ENCODE measurements around the gene OPHN1.

Gene OPHN1

GRCh38 chrX:68440940-68441339 lies 7.6 kb upstream of the OPHN1 start:
- no peak for TF ChIP-seq CTCF (IDR thresholded peaks at IDR 0.05; ENCODE audit: low read depth, low read length)
- peak; percentile 60 to 89 for DNase-seq (ENCODE audit: low read depth in 2 of 2)
- H3K4me3 ChIP-seq (replicated peaks in 1 of 2; ENCODE audit: low read depth in 2 of 2, low read length in 2 of 2), result no peak overlapping the region

- TF ChIP-seq CTCF (IDR thresholded peaks at IDR 0.05; ENCODE audit: low read depth, low read length), result no peak
- DNase-seq (ENCODE audit: low read depth in 2 of 2), result no peak
- no peak overlapping the region for H3K4me3 ChIP-seq (replicated peaks in 1 of 2; ENCODE audit: low read depth in 2 of 2, low read length in 2 of 2)
Measured at GRCh38 chrX:68440442-68440841, 7.1 kb upstream of the OPHN1 start.

GRCh38 chrX:68439341-68439740 lies 6.0 kb upstream of the OPHN1 start:
- H3K4me3 ChIP-seq (replicated peaks in 1 of 2; ENCODE audit: low read depth in 2 of 2, low read length in 2 of 2), result no peak overlapping the region
- no peak for DNase-seq (ENCODE audit: low read depth in 2 of 2)
- no peak for TF ChIP-seq CTCF (IDR thresholded peaks at IDR 0.05; ENCODE audit: low read depth, low read length)

GRCh38 chrX:68438575-68438974 lies 5.3 kb upstream of the OPHN1 start:
- DNase-seq (ENCODE audit: low read depth in 2 of 2), result peak in 1 of 2 donors; percentile 3
- no peak for TF ChIP-seq CTCF (IDR thresholded peaks at IDR 0.05; ENCODE audit: low read depth, low read length)

GRCh38 chrX:68433981-68434299 lies 645 bp upstream of the OPHN1 start:
- peak overlapping the region; percentile 64 to 65 for H3K4me3 ChIP-seq (replicated peaks in 1 of 2; ENCODE audit: low read depth in 2 of 2, low read length in 2 of 2)
- no peak for DNase-seq (ENCODE audit: low read depth in 2 of 2)
- no peak for TF ChIP-seq CTCF (IDR thresholded peaks at IDR 0.05; ENCODE audit: low read depth, low read length)

More at GRCh38 chrX:68438575-68438974, 5.3 kb upstream of the OPHN1 start:
- H3K4me3 ChIP-seq (replicated peaks in 1 of 2; ENCODE audit: low read depth in 2 of 2, low read length in 2 of 2), result no peak overlapping the region

- H3K4me3 ChIP-seq (replicated peaks in 1 of 2; ENCODE audit: low read depth in 2 of 2, low read length in 2 of 2), result peak overlapping the region; percentile 64 to 65
- DNase-seq (ENCODE audit: low read depth in 2 of 2), result peak in 1 of 2 donors; percentile 29
- TF ChIP-seq CTCF (IDR thresholded peaks at IDR 0.05; ENCODE audit: low read depth, low read length), result no peak
Measured at GRCh38 chrX:68432648-68433047, 647 bp downstream of the OPHN1 start.

- DNase-seq (ENCODE audit: low read depth in 2 of 2), result no peak
- no peak for TF ChIP-seq CTCF (IDR thresholded peaks at IDR 0.05; ENCODE audit: low read depth, low read length)
- H3K4me3 ChIP-seq (replicated peaks in 1 of 2; ENCODE audit: low read depth in 2 of 2, low read length in 2 of 2), result no peak overlapping the region
Measured at GRCh38 chrX:68431836-68432235, 1.5 kb downstream of the OPHN1 start.
